Activated naive CD8-positive, alpha-beta T cell (primary cell): ENCODE results near the gene CFAP97.
"Not testable (repeated sequence)": the region's sequence is repeated elsewhere in the genome, so short reads cannot be mapped to it uniquely, and the experiment has no call there.

Experiments used
- H3K27ac Mint-ChIP-seq: one replicate; pipeline ENCODE4 v1.8.0; 2021; ENCODE audit warnings: mixed read lengths
- H3K27me3 Mint-ChIP-seq: one replicate; pipeline ENCODE4 v1.8.0; 2021; ENCODE audit warnings: mixed read lengths
- H3K36me3 Mint-ChIP-seq: one replicate; pipeline ENCODE4 v1.8.0; 2021; ENCODE audit warnings: mixed read lengths
- H3K4me1 Mint-ChIP-seq: one replicate; pipeline ENCODE4 v1.8.0; 2021; ENCODE audit warnings: low read depth, mixed read lengths
- H3K4me3 Mint-ChIP-seq: one replicate; pipeline ENCODE4 v1.8.0; 2021; ENCODE audit warnings: mild to moderate bottlenecking, mixed read lengths
- H3K9me3 Mint-ChIP-seq: one replicate; pipeline ENCODE4 v1.8.0; 2021; ENCODE audit warnings: low read depth, mixed read lengths

CFAP97 gene

DNA sequence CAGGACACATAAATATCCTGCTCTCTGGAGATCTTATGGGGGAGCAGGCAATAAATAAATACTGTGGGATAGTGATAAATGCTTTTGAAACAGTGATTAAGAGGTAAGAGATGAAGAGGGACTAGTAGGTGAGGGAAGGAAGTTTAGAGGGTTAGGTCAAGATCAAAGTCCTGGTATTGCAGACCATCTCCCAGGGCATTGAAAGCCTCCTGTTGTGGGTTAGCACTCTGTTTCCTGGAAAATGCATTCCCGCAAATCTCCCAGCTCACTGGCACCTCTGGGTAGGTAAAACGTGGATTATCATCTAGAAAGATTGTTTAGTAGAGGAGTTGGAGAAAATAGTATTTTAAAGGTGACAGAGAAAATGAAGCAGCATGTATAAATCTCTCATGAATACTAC is 7.8 kb upstream of the CFAP97 start:
- Mint-ChIP-seq H3K4me3 (peak overlapping the region; percentile 91), H3K27me3 (no peaks in the 10 kb centered on the region), H3K27ac (no peak overlapping the region)

DNA sequence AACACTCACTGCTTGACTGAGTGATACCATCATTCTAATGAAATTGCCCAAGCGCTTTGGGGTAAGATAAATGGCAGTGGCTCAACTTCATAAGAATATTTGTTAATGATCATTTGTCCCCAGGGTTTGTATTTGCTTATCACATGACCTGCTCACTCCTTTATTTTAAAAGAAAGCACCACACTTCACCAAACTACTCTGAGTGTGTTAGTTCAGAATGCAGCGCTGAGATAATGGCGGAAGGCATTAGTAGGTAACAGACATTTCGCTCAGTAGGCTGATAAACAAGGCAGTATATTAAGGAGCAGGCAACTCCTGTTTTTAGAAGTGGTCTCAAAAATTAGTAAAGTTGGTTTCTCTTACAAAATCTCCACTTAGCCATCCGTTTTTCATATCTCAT is 7.2 kb upstream of the CFAP97 start:
- Mint-ChIP-seq H3K9me3 (no peaks in the 10 kb centered on the region), H3K4me1 (peaks cover 28% of the 10 kb centered on the region), H3K36me3 (no peaks in the 10 kb centered on the region), H3K4me3 (peak overlapping the region; percentile 91), H3K27me3 (no peaks in the 10 kb centered on the region), H3K27ac (peak overlapping the region; percentile 23)

More for the DNA sequence above, 7.8 kb upstream of the CFAP97 start:
- H3K4me1 Mint-ChIP-seq, result peaks cover 30% of the 10 kb centered on the region
- H3K9me3 Mint-ChIP-seq, result no peaks in the 10 kb centered on the region
- H3K36me3 Mint-ChIP-seq, result no peaks in the 10 kb centered on the region

DNA sequence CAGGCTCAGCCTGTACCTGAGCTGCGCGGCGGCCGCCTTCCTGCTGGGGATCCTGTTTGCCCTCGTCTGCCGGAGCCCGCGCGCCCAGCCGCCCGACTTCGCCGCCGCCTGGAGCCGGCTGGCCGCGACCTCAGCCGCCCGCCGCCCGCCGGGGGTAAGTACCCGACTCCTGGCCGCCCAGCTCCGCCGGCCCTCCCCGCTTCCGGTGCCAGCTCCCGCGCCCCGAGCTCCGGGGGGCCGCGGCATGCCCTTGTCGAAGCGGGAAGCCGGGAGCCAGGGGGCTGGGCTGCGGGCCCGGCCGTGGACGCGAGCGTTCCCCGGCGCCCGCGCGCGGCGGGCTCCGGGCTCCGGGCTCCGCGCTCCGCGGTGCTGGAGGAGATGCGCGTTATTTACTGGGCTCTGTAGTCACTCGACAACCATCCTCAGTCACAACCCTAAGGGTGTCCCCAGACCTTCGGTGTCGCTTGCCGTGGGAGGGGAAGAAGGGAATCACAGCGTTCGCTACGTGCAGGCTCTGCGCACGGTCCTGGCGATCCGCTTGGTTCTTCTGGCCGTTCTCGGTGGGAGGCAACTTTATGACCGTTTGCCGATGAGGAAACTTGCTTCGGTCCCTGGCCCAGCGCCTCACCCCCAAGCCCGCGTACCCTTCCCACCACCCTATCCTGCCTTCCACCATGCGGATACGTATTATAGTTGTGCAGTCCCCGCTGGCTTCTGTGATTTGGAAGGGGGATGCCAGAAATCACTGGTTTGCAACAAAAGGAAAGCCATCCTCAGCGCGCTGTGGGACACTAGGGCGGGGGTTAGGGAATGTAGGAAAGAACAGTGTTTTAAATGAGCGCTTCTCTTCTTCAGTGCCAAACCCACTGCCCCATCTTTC is 6.5 kb upstream of the CFAP97 start:
- Mint-ChIP-seq H3K4me3 (peak overlapping the region; percentile 91), H3K36me3 (no peaks in the 10 kb centered on the region), H3K9me3 (no peaks in the 10 kb centered on the region), H3K4me1 (peaks cover 30% of the 10 kb centered on the region), H3K27ac (peak overlapping the region; percentile 64), H3K27me3 (no peaks in the 10 kb centered on the region)

DNA sequence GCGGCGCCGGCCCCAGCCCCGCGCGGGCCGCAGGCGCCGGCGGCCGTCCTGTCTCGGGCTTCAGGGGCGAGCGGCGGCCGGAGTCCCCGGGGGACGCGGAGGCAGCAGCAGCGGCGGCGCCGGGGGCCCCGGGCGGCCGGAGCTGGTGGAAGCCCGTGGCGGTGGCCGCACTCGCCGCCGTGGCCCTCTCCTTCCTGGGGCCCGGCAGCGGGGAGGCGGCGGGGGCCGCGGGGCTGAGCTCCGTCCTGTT is 6.0 kb upstream of the CFAP97 start:
- H3K4me1 Mint-ChIP-seq, result peaks cover 33% of the 10 kb centered on the region
- H3K27ac Mint-ChIP-seq, H3K9me3 Mint-ChIP-seq, H3K4me3 Mint-ChIP-seq, H3K36me3 Mint-ChIP-seq, H3K27me3 Mint-ChIP-seq: not testable (repeated sequence)

DNA sequence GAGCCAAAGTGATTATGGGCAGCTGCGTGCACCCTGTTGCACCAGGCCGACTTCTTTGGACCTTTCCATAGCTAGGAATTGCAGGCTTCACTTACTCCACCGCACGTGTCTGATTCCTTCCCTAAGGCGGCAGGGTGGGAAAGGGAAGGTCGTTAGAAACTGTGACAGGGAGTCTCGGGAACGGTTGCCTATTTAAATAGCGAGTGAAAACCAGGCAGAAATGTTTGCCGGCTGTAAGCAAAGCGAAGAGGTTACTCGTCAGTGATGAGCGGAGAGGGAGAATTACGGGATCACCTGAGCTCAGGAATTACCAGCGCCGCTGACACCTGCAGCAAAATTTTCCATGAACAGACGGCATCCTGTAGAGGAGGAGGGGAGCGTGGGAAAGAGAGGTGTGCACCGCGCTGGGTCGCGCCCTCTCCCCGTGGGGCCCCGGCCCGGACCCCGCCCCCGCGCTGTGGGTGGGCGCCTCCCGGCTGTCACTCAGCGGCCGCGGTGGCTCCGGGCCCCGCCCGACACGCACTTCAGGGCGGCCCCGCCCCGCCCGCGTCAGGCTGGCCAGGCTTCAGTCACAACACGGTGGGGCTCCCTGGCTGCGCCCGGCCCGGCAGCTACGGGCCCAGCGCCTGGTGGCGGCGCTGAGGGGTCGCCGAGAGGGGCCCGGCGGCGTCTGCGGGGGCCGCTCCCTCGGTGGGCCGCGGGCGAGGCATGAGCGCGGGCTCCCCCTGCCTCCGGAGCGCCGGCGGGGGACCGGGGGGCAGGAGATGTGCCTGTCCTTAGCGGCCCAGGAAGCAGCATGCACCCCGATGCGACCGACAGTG is 5.4 kb upstream of the CFAP97 start, which contains the start of gene SNX25:
Gene SNX25 (plus strand): TSS at position 568 of the 821 bp plus-strand sequence. CDS start 229 bp downstream, at position 797.
- H3K36me3 Mint-ChIP-seq, result no peaks in the 10 kb centered on the region
- H3K4me1 Mint-ChIP-seq, result peaks cover 39% of the 10 kb centered on the region
- no peaks in the 10 kb centered on the region for H3K27me3 Mint-ChIP-seq
- H3K4me3 Mint-ChIP-seq, result peak within 1 kb of the TSS; percentile 92
- H3K9me3 Mint-ChIP-seq, result no peaks in the 10 kb centered on the region
- peak within 1 kb of the TSS; percentile 78 for H3K27ac Mint-ChIP-seq

- Mint-ChIP-seq H3K27me3 (no peaks in the 10 kb centered on the region), H3K27ac (no peak overlapping the region), H3K9me3 (no peaks in the 10 kb centered on the region), H3K36me3 (no peaks in the 10 kb centered on the region), H3K4me1 (peaks cover 41% of the 10 kb centered on the region), H3K4me3 (no peak overlapping the region)
These were observed 3.7 kb upstream of the CFAP97 start for GRCh38 chr4:185207466-185207865.

GRCh38 chr4:185205697-185206342 is 2.0 kb upstream of the CFAP97 start:
- peaks cover 44% of the 10 kb centered on the region for H3K4me1 Mint-ChIP-seq
- no peak overlapping the region for H3K4me3 Mint-ChIP-seq
- H3K36me3 Mint-ChIP-seq, result no peaks in the 10 kb centered on the region
- H3K9me3 Mint-ChIP-seq, result no peaks in the 10 kb centered on the region
- H3K27ac Mint-ChIP-seq, result no peak overlapping the region
- H3K27me3 Mint-ChIP-seq, result no peaks in the 10 kb centered on the region

- H3K4me3 Mint-ChIP-seq, result peak overlapping the region; percentile 88
- not testable (repeated sequence) for H3K9me3 Mint-ChIP-seq, H3K27me3 Mint-ChIP-seq, H3K36me3 Mint-ChIP-seq
- H3K4me1 Mint-ChIP-seq, result peaks cover 41% of the 10 kb centered on the region
- H3K27ac Mint-ChIP-seq, result peak overlapping the region; percentile 87
These were observed 1.3 kb upstream of the CFAP97 start for GRCh38 chr4:185205073-185205472.

GRCh38 chr4:185204238-185204910 is 574 bp upstream of the CFAP97 start:
- Mint-ChIP-seq H3K27ac (peak overlapping the region; percentile 87), H3K4me1 (peaks cover 45% of the 10 kb centered on the region), H3K36me3 (no peaks in the 10 kb centered on the region), H3K9me3 (no peaks in the 10 kb centered on the region), H3K27me3 (no peaks in the 10 kb centered on the region), H3K4me3 (peak overlapping the region; percentile 88)

- Mint-ChIP-seq H3K4me3 (peak overlapping the region; percentile 95), H3K27ac (peak overlapping the region; percentile 99), H3K27me3 (no peaks in the 10 kb centered on the region), H3K36me3 (no peaks in the 10 kb centered on the region), H3K9me3 (no peaks in the 10 kb centered on the region), H3K4me1 (peaks cover 39% of the 10 kb centered on the region)
These were observed 765 bp downstream of the CFAP97 start for GRCh38 chr4:185202984-185203485.

GRCh38 chr4:185201977-185202962 is 1.5 kb downstream of the CFAP97 start:
- Mint-ChIP-seq H3K4me3 (peak overlapping the region; percentile 95), H3K4me1 (peaks cover 42% of the 10 kb centered on the region)

DNA sequence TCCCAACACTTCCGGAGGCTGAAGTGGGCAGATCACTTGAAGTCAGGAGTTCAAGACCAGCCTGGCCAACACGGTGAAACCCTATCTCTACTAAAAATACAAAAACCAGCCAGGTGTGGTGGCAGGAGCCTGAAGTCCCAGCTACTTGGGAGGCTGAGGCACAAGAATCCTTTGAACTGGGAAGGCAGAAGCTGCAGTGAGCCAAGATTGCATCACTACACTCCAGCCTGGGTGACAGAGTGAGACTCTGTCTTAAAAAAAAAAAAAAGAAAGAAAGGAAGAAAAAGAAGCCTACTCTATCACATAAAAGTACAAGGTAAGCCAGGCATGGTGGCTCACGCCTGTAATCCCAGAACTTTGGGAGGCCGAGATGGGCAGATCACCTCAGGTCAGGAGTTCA is 5.6 kb downstream of the CFAP97 start:
- not testable (repeated sequence) for H3K9me3 Mint-ChIP-seq, H3K27ac Mint-ChIP-seq, H3K4me3 Mint-ChIP-seq, H3K27me3 Mint-ChIP-seq, H3K36me3 Mint-ChIP-seq
- peaks cover 38% of the 10 kb centered on the region for H3K4me1 Mint-ChIP-seq

More at GRCh38 chr4:185201977-185202962, 1.5 kb downstream of the CFAP97 start:
- H3K36me3 Mint-ChIP-seq, result no peaks in the 10 kb centered on the region
- H3K27ac Mint-ChIP-seq, result peak overlapping the region; percentile 99
- H3K9me3 Mint-ChIP-seq, result no peaks in the 10 kb centered on the region
- H3K27me3 Mint-ChIP-seq, result no peaks in the 10 kb centered on the region

GRCh38 chr4:185196437-185196836 is 7.4 kb downstream of the CFAP97 start:
- Mint-ChIP-seq H3K9me3 (no peaks in the 10 kb centered on the region), H3K4me1 (peaks cover 30% of the 10 kb centered on the region), H3K27me3 (no peaks in the 10 kb centered on the region), H3K4me3 (no peak overlapping the region), H3K27ac (no peak overlapping the region), H3K36me3 (peaks cover 2% of the 10 kb centered on the region)
